Astrocyte (in vitro differentiated cells and primary cell): ENCODE results near the gene CTBP2.

Experiments
- CTCF ChIP-seq: IDR thresholded peaks from 2 replicates; pipeline ENCODE4 v1.5.1; 2011; ENCODE audit warnings: low read depth, mild to moderate bottlenecking, inconsistent platforms, low read length, moderate library complexity; ENCODE audit not compliant: insufficient read depth
- EZH2 ChIP-seq: IDR thresholded peaks from 2 replicates; pipeline ENCODE4 v1.6.1; 2012; ENCODE audit warnings: mild to moderate bottlenecking, low read length, inconsistent platforms; ENCODE audit not compliant: insufficient read depth

GRCh38 chr10:125080296-125080695, 80.1 kb downstream of the CTBP2 start:
- TF ChIP-seq EZH2, result no peak
- TF ChIP-seq CTCF, result no peak
